T-helper 1 cell treated with Interleukin-12 subunit alpha and Interleukin-12 subunit beta and Interleukin-4 antibody, amounts not matched to agents 30 μg/mL and 1 μg/mL, for 36 hours (primary cell): ENCODE data around the gene REEP2.

Experiments used
- H3K27ac Mint-ChIP-seq: one replicate; pipeline ENCODE4 v1.8.0; 2021; ENCODE audit warnings: mild to moderate bottlenecking, mixed read lengths
- H3K27me3 Mint-ChIP-seq: one replicate; pipeline ENCODE4 v1.8.0; 2021; ENCODE audit warnings: low read depth, mixed read lengths
- H3K36me3 Mint-ChIP-seq: one replicate; pipeline ENCODE4 v1.8.0; 2021; ENCODE audit warnings: low read depth, mixed read lengths
- H3K4me1 Mint-ChIP-seq: one replicate; pipeline ENCODE4 v1.8.0; 2021; ENCODE audit warnings: low read depth, mixed read lengths
- H3K4me3 Mint-ChIP-seq: one replicate; pipeline ENCODE4 v1.8.0; 2021; ENCODE audit warnings: mild to moderate bottlenecking, moderate library complexity, mixed read lengths
- H3K9me3 Mint-ChIP-seq: one replicate; pipeline ENCODE4 v1.8.0; 2021; ENCODE audit warnings: mixed read lengths

REEP2 gene

GRCh38 chr5:138490648-138491283 is 51.9 kb downstream of the REEP2 start:
- H3K4me3 Mint-ChIP-seq, result peak overlapping the region; percentile 15
- no peak overlapping the region for H3K27ac Mint-ChIP-seq
- peaks cover 34% of the 10 kb centered on the region for H3K27me3 Mint-ChIP-seq
- peaks cover 3% of the 10 kb centered on the region for H3K4me1 Mint-ChIP-seq
- no peaks in the 10 kb centered on the region for H3K36me3 Mint-ChIP-seq
- H3K9me3 Mint-ChIP-seq, result no peaks in the 10 kb centered on the region

DNA sequence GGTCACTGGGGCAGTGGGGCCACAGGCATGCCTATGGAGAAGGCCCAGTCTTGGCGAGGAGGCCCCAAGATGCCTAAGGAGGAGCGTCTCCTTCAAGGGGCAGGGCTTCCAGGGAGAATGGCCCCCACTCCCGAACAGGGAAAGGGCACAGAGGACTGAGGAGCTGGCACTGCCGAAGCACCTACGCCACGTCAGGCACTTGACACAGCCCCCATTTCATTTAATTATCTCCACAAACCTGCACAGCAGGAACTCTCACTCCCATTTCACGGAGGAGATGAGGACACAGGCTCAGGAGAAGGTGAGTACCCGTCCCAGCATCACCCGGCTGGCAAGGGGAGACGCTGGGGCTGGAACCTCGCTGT is 52.4 kb downstream of the REEP2 start:
- Mint-ChIP-seq H3K27ac (no peak overlapping the region), H3K27me3 (peaks cover 34% of the 10 kb centered on the region), H3K36me3 (no peaks in the 10 kb centered on the region), H3K4me3 (peak overlapping the region; percentile 15), H3K4me1 (peaks cover 3% of the 10 kb centered on the region), H3K9me3 (no peaks in the 10 kb centered on the region)

- H3K27ac Mint-ChIP-seq, result no peak overlapping the region
- H3K4me3 Mint-ChIP-seq, result peak overlapping the region; percentile 93
Measured at GRCh38 chr5:138491669-138492559, 53.1 kb downstream of the REEP2 start.

GRCh38 chr5:138492560-138493045 is 53.7 kb downstream of the REEP2 start:
- no peaks in the 10 kb centered on the region for H3K9me3 Mint-ChIP-seq
- H3K36me3 Mint-ChIP-seq, result no peaks in the 10 kb centered on the region
- no peak overlapping the region for H3K27ac Mint-ChIP-seq
- H3K4me3 Mint-ChIP-seq, result peak overlapping the region; percentile 93
- peaks cover 34% of the 10 kb centered on the region for H3K27me3 Mint-ChIP-seq
- H3K4me1 Mint-ChIP-seq, result peaks cover 3% of the 10 kb centered on the region

More at GRCh38 chr5:138491669-138492559, 53.1 kb downstream of the REEP2 start:
- Mint-ChIP-seq H3K9me3 (no peaks in the 10 kb centered on the region), H3K36me3 (no peaks in the 10 kb centered on the region), H3K27me3 (peaks cover 34% of the 10 kb centered on the region), H3K4me1 (peaks cover 3% of the 10 kb centered on the region)

- no peaks in the 10 kb centered on the region for H3K36me3 Mint-ChIP-seq
- H3K4me1 Mint-ChIP-seq, result peaks cover 3% of the 10 kb centered on the region
- no peak overlapping the region for H3K27ac Mint-ChIP-seq
- no peak overlapping the region for H3K4me3 Mint-ChIP-seq
- H3K9me3 Mint-ChIP-seq, result no peaks in the 10 kb centered on the region
- H3K27me3 Mint-ChIP-seq, result peaks cover 19% of the 10 kb centered on the region
Measured at GRCh38 chr5:138495351-138495750, 56.5 kb downstream of the REEP2 start.
